ENCODE measurements around the gene PTX4. TPM values are rescaled to one million over a fixed set of nuclear protein-coding genes. Genes with fewer than 3 reads are reported as not detected.

The PTX4 gene
- total and polyA plus RNA-seq, 2 experiments from 2014 or later: not detected

GRCh38 chr16:1475552-1476114, 13.1 kb downstream of the PTX4 start:
- Histone ChIP-seq H3F3A (replicated peaks; ENCODE audit: low read depth) (no peaks in the 10 kb centered on the region), H3K27me3 (ENCODE audit: insufficient read depth) (no peaks in the 10 kb centered on the region), H3K79me2 (replicated peaks; ENCODE audit: insufficient read depth) (peaks cover 38% of the 10 kb centered on the region), H3K27ac (ENCODE audit: low read depth) (no peak overlapping the region), H3K4me2 (peak overlapping the region; percentile 89), H3K4me3 (peak overlapping the region; percentile 77), H3K4me1 (ENCODE audit: insufficient read depth) (peaks cover 3% of the 10 kb centered on the region; the same call in 1 of the 2 replicates), H4K20me1 (replicated peaks; ENCODE audit: insufficient read depth) (peaks cover 12% of the 10 kb centered on the region; the same call in 1 of the 2 replicates), H3K9me2 (ENCODE audit: insufficient read depth) (no peaks in the 10 kb centered on the region), H3K36me3 (ENCODE audit: insufficient read depth) (no peaks in the 10 kb centered on the region), H2AFZ (peak overlapping the region; percentile 74; the same call in 1 of the 2 replicates)
- peaks cover 12% of the 10 kb centered on the region for H3K27me3 Mint-ChIP-seq (ENCODE audit: insufficient read depth, low read depth, poor library complexity)
- TF ChIP-seq ZNF331 (CRISPR knock-in tag; IDR thresholded peaks at IDR 0.05; ENCODE audit: low read depth) (no peak), ETS1 (IDR thresholded peaks at IDR 0.05) (no peak), REST (IDR thresholded peaks at IDR 0.05; ENCODE audit: unreplicated experiment) (no peak), NANOG (IDR thresholded peaks at IDR 0.05; ENCODE audit: borderline replicate concordance) (no peak), JUNB (IDR thresholded peaks at IDR 0.05; ENCODE audit: unreplicated experiment) (no peak), CREB1 (CRISPR knock-in tag; IDR thresholded peaks at IDR 0.05; ENCODE audit: low read depth) (no peak), EZH2phosphoT487 (IDR thresholded peaks at IDR 0.05; ENCODE audit: unreplicated experiment) (no peak), ZNF114 (CRISPR knock-in tag; IDR thresholded peaks at IDR 0.05) (no peak), CTCF (conservative IDR thresholded peaks at IDR 0.05; ENCODE audit: low read depth in 2 of 2) (no peak), ZNF462 (CRISPR knock-in tag; IDR thresholded peaks at IDR 0.05) (no peak), STAT1 (IDR thresholded peaks at IDR 0.05; ENCODE audit: unreplicated experiment) (no peak), EZH2 (IDR thresholded peaks at IDR 0.05; ENCODE audit: low read depth, unreplicated experiment) (no peak)
- H3K27ac Mint-ChIP-seq: peak overlapping the region; percentile 56; the same call in 1 of the 2 replicates
- peaks cover 8% of the 10 kb centered on the region; the same call in 2 of the 3 replicates for H3K4me1 Mint-ChIP-seq
- ATAC-seq: no peak
- peaks cover 3% of the 10 kb centered on the region; the same call in 2 of the 3 replicates for H3K36me3 Mint-ChIP-seq (ENCODE audit: low read depth)
- H3K9me3 Mint-ChIP-seq: peaks cover 30% of the 10 kb centered on the region; the same call in 2 of the 3 replicates
- H3K4me3 Mint-ChIP-seq: peak overlapping the region; percentile 81
- DNase-seq (ENCODE audit: low spot score): no peak
